ENCODE results near the gene PM20D1. TPM values are rescaled to one million over a fixed set of nuclear protein-coding genes. Genes with fewer than 3 reads are reported as not detected.

PM20D1 gene
- total RNA-seq, 4 donors from 2014 or later: 0.13 TPM; not detected in 3

DNA sequence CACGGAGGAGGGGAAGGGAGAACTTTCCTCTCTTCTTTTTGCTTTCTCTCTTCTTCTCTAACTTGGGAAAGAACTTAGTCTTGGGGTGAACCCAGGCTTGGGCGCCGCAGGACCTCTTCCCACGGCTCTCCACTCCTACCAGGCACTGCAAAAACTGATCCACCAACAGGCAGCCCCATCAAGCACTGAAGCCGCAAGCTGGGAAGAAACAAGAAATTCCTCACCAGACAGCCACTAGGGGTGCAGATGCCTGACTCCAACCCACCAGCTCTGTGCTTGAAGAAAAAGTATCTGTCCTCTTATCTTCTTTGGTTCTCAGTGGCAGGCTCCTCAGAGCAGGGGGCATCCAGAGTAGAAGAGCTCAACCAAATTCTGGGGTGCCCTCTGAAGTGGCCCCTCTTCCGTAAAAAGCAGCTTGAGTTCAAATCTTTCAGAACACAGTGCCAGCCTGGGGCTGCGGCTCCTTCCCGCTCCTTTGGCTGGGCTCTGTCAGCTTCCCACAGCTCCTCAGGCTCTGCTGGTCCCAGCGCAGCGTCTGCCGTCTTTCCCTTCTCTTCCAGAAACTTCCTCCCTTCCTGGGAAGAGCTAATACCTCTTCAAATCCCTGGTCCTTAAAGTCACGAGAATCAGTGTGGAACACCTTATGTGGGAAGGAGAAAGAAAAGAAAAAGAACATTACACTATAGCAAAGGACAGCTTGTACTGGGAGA, 39.3 kb downstream of the PM20D1 start:
- no peaks in the 10 kb centered on the region for H3K27me3 ChIP-seq
- no peak for ATAC-seq
- no peaks in the 10 kb centered on the region for H3K9me3 ChIP-seq
- 80 to 92% methylated on average over 1 to 10 of the region's 12 CpGs for WGBS, 2 donors (ENCODE audit: low coverage in 1 of 2)
- no peak overlapping the region for H3K27ac ChIP-seq
- peaks cover 2 to 78% (median 46%) of the 10 kb centered on the region in 3 donors for H3K4me1 ChIP-seq
- H3K36me3 ChIP-seq: peaks cover 0 to 19% of the 10 kb centered on the region in 2 donors
- TF ChIP-seq, protein P1, sequence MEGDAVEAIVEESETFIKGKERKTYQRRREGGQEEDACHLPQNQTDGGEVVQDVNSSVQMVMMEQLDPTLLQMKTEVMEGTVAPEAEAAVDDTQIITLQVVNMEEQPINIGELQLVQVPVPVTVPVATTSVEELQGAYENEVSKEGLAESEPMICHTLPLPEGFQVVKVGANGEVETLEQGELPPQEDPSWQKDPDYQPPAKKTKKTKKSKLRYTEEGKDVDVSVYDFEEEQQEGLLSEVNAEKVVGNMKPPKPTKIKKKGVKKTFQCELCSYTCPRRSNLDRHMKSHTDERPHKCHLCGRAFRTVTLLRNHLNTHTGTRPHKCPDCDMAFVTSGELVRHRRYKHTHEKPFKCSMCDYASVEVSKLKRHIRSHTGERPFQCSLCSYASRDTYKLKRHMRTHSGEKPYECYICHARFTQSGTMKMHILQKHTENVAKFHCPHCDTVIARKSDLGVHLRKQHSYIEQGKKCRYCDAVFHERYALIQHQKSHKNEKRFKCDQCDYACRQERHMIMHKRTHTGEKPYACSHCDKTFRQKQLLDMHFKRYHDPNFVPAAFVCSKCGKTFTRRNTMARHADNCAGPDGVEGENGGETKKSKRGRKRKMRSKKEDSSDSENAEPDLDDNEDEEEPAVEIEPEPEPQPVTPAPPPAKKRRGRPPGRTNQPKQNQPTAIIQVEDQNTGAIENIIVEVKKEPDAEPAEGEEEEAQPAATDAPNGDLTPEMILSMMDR (IDR thresholded peaks at IDR 0.05): peak in 1 of 4 experiments; percentile 19
- TF ChIP-seq POLR2A (IDR thresholded peaks at IDR 0.05): no peak
- H3K4me3 ChIP-seq: no peak overlapping the region

DNA sequence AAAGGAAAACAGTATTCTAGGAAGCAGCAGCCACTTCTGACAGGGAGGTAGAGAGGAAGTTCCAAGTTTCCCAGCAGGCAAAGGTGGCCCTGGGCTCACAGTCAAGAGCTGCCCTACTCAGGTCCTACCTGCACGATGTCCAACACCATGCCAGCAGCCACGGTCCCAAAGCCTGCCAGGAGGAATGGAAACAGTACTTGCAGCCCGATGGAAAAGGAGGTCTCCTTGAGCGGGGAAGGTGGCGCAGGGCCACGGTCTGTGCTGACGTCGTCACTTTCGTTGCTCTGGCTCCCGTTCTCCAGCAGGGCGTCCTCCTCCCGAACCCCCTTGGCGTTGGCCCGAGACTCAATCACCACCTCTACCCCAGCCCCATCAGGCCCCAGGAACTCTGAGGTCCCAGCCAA, 40.0 kb downstream of the PM20D1 start:
- Histone ChIP-seq H3K4me1 (peaks cover 2 to 85% (median 47%) of the 10 kb centered on the region in 3 donors), H3K36me3 (peaks cover 0 to 19% of the 10 kb centered on the region in 2 donors), H3K27ac (no peak overlapping the region), H3K27me3 (no peaks in the 10 kb centered on the region), H3K4me3 (peak overlapping the region in 1 of 2 donors; percentile 15), H3K9me3 (no peaks in the 10 kb centered on the region)
- ATAC-seq: no peak
- WGBS, 2 donors (ENCODE audit: low coverage in 1 of 2): no CpG with 5 or more reads among the region's 14 CpGs
- TF ChIP-seq, protein P1 (IDR thresholded peaks at IDR 0.05): no peak
- TF ChIP-seq POLR2A (IDR thresholded peaks at IDR 0.05) (no peak), POLR2AphosphoS5 (IDR thresholded peaks at IDR 0.05) (no peak), EP300 (IDR thresholded peaks at IDR 0.05) (no peak)

DNA sequence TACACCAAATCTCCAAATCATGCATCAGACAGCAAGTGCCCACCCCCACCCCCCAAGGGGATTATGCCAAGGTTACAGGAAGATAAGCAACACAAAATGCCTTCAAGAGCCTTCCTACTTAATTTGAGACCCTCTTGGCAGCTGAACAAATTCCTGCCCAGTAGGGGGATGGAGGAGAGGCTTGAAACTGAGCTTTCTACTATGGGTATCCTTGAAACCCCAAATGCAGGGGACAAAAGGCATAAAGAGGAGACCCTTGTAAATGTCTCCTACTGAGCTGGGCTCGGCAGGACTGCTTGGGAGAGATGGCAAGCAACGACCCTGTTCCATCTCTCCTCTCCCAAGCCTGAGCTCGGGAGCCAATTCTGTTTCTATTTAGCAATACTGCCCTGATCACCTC, 40.5 kb downstream of the PM20D1 start:
- ATAC-seq: no peak
- no peaks in the 10 kb centered on the region for H3K9me3 ChIP-seq
- H3K4me1 ChIP-seq: peaks cover 2 to 85% (median 47%) of the 10 kb centered on the region in 3 donors
- no peak overlapping the region for H3K27ac ChIP-seq
- H3K4me3 ChIP-seq: peak overlapping the region in 1 of 2 donors; percentile 15
- no peaks in the 10 kb centered on the region for H3K27me3 ChIP-seq
- no peak for TF ChIP-seq POLR2A (IDR thresholded peaks at IDR 0.05)
- TF ChIP-seq EP300 (IDR thresholded peaks at IDR 0.05): no peak
- TF ChIP-seq, protein P1 (IDR thresholded peaks at IDR 0.05): no peak
- TF ChIP-seq POLR2AphosphoS5 (IDR thresholded peaks at IDR 0.05): no peak
- WGBS, 2 donors (ENCODE audit: low coverage in 1 of 2): 60 to 86% methylated on average over 2 of the region's 3 CpGs
- peaks cover 0 to 19% of the 10 kb centered on the region in 2 donors for H3K36me3 ChIP-seq

DNA sequence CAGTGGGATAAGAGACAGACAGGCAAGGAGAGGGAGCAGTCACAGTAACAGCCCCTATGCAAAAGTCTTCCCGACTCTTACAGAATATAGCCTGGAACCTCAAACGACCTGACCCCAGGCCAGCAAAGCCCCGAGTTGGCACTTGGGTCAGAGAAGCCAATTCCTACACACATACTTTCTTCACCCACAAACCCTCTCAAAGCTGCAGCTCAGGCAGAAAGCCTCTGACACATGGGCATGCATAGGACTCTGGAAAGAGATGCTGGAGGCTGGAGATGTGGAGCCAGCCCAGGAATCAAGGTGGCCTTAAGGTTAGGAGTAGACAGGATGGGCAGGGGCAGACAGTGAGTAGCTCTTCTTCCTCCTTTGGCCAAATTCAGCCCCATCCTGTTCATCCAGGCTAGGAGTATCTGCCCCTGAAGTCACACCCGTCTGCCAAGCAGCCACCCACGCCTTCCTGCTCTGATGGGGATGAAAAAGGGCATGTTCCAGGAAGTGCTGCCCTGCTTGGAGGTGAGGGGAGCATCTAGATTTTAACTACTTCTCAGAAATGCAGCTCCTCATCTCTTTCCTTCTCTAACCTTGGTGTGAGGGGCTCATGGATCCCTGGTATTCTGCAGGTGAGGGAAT, 44.7 kb downstream of the PM20D1 start:
- peaks cover 0 to 21% of the 10 kb centered on the region in 2 donors for H3K36me3 ChIP-seq
- WGBS, 2 donors (ENCODE audit: low coverage in 1 of 2): 62% methylated on average over 2 of the region's 5 CpGs; no CpG with 5 or more reads in 1 of the 2 donors
- no peak for ATAC-seq

More for the DNA sequence above, 44.7 kb downstream of the PM20D1 start:
- H3K4me3 ChIP-seq: no peak overlapping the region
- peaks cover 0 to 82% (median 24%) of the 10 kb centered on the region in 3 donors for H3K4me1 ChIP-seq
- no peaks in the 10 kb centered on the region for H3K9me3 ChIP-seq
- H3K27ac ChIP-seq: no peak overlapping the region
- no peaks in the 10 kb centered on the region for H3K27me3 ChIP-seq
- TF ChIP-seq, protein P1 (IDR thresholded peaks at IDR 0.05): no peak
- no peak for TF ChIP-seq POLR2AphosphoS5 (IDR thresholded peaks at IDR 0.05)
- no peak for TF ChIP-seq EP300 (IDR thresholded peaks at IDR 0.05)
- TF ChIP-seq POLR2A (IDR thresholded peaks at IDR 0.05): no peak

Measured in gastroesophageal sphincter (tissue), 4 donors.